ENCODE data around the gene TMEM250. TPM values are rescaled to one million over a fixed set of nuclear protein-coding genes. Genes with fewer than 3 reads are reported as not detected.
A peak's percentile ranks its signal among the peaks of the same experiment; 100 is the strongest.

TMEM250 gene
- total RNA-seq, 1 donor from 2014 or later: 25.0 TPM

- no peaks in the 10 kb centered on the region for H3K9me3 ChIP-seq
- H3K36me3 ChIP-seq: peaks cover 0 to 9% of the 10 kb centered on the region in 2 donors
- TF ChIP-seq CTCF (IDR thresholded peaks at IDR 0.05) (no peak), POLR2AphosphoS5 (IDR thresholded peaks at IDR 0.05; ENCODE audit: insufficient read depth in 1 of 2, low read depth in 1 of 2) (no peak), POLR2A (IDR thresholded peaks at IDR 0.05) (no peak)
- intact Hi-C loops (cut with DNase I): no loop called here
- no peak overlapping the region for H3K27ac ChIP-seq
- peaks cover 52% of the 10 kb centered on the region for H3K4me1 ChIP-seq
- H3K4me3 ChIP-seq: no peak overlapping the region
- H3K27me3 ChIP-seq: no peaks in the 10 kb centered on the region
- no peak for DNase-seq (ENCODE audit: extremely low spot score in 2 of 2)
These were observed 6.8 kb downstream of the TMEM250 start for GRCh38 chr9:136111910-136112309.

- intact Hi-C loops (cut with DNase I): no loop called here
- peaks cover 0 to 5% of the 10 kb centered on the region in 2 donors for H3K36me3 ChIP-seq
- no peak for TF ChIP-seq POLR2A (IDR thresholded peaks at IDR 0.05)
- TF ChIP-seq CTCF (IDR thresholded peaks at IDR 0.05): no peak
- TF ChIP-seq POLR2AphosphoS5 (IDR thresholded peaks at IDR 0.05; ENCODE audit: insufficient read depth in 1 of 2, low read depth in 1 of 2): no peak
- no peak for DNase-seq (ENCODE audit: extremely low spot score in 2 of 2)
- H3K4me3 ChIP-seq: no peak overlapping the region
- no peaks in the 10 kb centered on the region for H3K9me3 ChIP-seq
- H3K4me1 ChIP-seq: peaks cover 57% of the 10 kb centered on the region
- no peak overlapping the region for H3K27ac ChIP-seq
- no peaks in the 10 kb centered on the region for H3K27me3 ChIP-seq
These were observed 7.5 kb downstream of the TMEM250 start for GRCh38 chr9:136111190-136111589.

GRCh38 chr9:136110082-136111061, 8.3 kb downstream of the TMEM250 start:
- no peaks in the 10 kb centered on the region for H3K27me3 ChIP-seq
- no peaks in the 10 kb centered on the region for H3K36me3 ChIP-seq
- peak overlapping the region; percentile 31 to 44 for H3K4me3 ChIP-seq
- DNase-seq (ENCODE audit: extremely low spot score in 2 of 2): no peak
- no peaks in the 10 kb centered on the region for H3K9me3 ChIP-seq
- intact Hi-C loops (cut with DNase I): no loop called here
- peak overlapping the region; percentile 89 for H3K27ac ChIP-seq
- TF ChIP-seq POLR2A (IDR thresholded peaks at IDR 0.05) (no peak), POLR2AphosphoS5 (IDR thresholded peaks at IDR 0.05; ENCODE audit: insufficient read depth in 1 of 2, low read depth in 1 of 2) (no peak), CTCF (IDR thresholded peaks at IDR 0.05) (no peak)
- H3K4me1 ChIP-seq: peaks cover 58% of the 10 kb centered on the region

- H3K27ac ChIP-seq: peak overlapping the region; percentile 89
- TF ChIP-seq POLR2AphosphoS5 (IDR thresholded peaks at IDR 0.05; ENCODE audit: insufficient read depth in 1 of 2, low read depth in 1 of 2) (peak; percentile 42 to 70), POLR2A (IDR thresholded peaks at IDR 0.05) (no peak), CTCF (IDR thresholded peaks at IDR 0.05) (no peak)
- H3K9me3 ChIP-seq: no peaks in the 10 kb centered on the region
- intact Hi-C loops (cut with DNase I): no loop called here
- DNase-seq (ENCODE audit: extremely low spot score in 2 of 2): no peak
- H3K4me3 ChIP-seq: peak overlapping the region; percentile 31 to 44
- peaks cover 66% of the 10 kb centered on the region for H3K4me1 ChIP-seq
- no peaks in the 10 kb centered on the region for H3K36me3 ChIP-seq
- H3K27me3 ChIP-seq: no peaks in the 10 kb centered on the region
These were observed 9.2 kb downstream of the TMEM250 start for GRCh38 chr9:136109351-136110081.
